ENCODE data around the gene FAM117B.

GRCh38 chr2:202758604-202759003, 123.8 kb downstream of the FAM117B start:
- TF ChIP-seq, protein P1, sequence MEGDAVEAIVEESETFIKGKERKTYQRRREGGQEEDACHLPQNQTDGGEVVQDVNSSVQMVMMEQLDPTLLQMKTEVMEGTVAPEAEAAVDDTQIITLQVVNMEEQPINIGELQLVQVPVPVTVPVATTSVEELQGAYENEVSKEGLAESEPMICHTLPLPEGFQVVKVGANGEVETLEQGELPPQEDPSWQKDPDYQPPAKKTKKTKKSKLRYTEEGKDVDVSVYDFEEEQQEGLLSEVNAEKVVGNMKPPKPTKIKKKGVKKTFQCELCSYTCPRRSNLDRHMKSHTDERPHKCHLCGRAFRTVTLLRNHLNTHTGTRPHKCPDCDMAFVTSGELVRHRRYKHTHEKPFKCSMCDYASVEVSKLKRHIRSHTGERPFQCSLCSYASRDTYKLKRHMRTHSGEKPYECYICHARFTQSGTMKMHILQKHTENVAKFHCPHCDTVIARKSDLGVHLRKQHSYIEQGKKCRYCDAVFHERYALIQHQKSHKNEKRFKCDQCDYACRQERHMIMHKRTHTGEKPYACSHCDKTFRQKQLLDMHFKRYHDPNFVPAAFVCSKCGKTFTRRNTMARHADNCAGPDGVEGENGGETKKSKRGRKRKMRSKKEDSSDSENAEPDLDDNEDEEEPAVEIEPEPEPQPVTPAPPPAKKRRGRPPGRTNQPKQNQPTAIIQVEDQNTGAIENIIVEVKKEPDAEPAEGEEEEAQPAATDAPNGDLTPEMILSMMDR (IDR thresholded peaks at IDR 0.05) = no peak
- TF ChIP-seq POLR2A (IDR thresholded peaks at IDR 0.05) = no peak
- no peak for TF ChIP-seq EP300 (IDR thresholded peaks at IDR 0.05)

Data from tibial nerve (tissue), 4 donors.